EL (cell line): ENCODE data around the gene TMEM72.

Source experiments
- DNase-seq: peaks from one replicate; pipeline ENCODE4 v3.0.0-alpha.2; 2016

Gene TMEM72

DNA sequence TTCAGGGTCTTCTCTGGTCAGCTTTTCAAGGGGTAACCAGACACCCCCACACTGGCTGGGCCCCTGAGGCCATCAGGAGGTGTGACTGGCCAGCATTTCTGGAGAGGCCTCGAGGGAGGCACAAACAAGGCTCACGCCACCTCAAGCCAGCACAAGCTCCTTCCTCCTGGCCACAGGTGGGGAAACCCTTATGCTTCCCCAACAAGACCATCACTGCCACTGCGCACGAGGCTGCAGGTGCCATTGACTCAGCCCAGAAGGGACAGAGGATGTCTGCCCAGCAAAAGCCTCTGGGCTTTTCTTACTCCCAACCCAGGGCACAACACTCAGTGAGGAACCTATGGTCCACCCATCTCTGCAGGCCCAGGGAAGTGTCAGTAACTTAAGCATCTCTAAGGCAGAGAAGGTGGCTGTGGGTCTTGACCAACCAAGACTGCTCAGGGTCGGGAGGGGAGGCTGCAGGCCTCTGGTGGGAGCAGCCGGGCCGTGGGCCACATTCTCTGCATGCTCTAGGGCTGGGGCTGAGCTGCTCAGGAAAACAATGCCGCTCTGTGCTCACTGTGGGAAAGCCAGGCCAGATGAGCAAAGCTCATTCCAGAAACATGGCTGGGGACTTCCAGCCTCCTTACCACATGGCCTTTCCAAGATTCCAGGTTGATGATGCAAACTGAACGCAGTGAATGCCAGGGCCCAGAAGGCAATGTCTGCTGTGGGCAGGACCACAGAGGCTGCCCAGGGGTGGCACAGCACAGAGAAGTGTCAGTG is 24.2 kb downstream of the TMEM72 start:
- peak; percentile 91 for DNase-seq

DNA sequence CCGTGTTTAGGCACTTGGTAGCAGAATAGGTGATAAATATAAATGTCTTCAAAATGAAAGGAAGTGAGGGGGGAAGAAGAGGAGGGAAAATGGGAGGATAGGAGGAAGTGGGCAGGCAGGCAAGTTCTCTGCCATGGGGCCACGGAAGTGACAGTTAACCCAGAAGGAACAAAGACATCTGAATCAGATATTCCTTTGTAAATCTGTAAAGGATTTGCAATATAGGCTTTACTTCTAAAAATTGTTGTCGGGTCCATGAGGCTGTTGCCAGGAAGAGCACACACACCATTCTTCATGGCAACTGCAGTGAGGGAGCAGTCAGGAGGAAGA is 24.8 kb downstream of the TMEM72 start:
- no peak for DNase-seq

DNA sequence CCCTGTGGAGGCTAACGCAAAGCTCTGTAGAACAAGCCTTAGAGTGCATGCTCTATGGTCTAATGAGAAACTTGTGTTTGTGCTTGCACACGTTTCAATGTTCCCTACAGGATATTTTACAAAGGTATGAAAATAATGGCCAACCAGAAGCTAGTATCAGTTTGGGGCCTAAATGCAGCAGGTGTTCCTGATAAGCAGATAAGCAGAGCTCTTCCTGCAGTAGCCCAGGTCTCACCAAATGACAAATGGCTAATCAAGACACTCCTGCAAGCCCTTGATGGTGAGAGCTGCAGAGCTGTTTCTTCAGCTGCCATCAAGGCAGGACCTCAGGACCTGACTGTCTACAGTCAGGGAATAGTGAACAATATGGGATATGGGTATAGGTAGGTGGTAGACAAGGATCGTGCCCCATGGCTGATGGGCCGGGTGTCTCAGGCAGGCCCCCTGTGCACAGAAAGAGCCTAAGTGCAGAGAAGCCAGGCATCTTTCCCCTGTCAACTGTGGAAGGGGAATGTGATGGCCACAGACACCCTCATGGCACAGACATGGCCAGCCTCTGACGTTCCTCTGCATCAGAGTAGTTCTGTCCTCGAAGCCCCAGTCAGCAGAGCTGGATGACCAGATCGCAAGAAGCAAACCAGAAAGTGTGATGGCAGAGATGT is 25.3 kb downstream of the TMEM72 start:
- no peak for DNase-seq

DNA sequence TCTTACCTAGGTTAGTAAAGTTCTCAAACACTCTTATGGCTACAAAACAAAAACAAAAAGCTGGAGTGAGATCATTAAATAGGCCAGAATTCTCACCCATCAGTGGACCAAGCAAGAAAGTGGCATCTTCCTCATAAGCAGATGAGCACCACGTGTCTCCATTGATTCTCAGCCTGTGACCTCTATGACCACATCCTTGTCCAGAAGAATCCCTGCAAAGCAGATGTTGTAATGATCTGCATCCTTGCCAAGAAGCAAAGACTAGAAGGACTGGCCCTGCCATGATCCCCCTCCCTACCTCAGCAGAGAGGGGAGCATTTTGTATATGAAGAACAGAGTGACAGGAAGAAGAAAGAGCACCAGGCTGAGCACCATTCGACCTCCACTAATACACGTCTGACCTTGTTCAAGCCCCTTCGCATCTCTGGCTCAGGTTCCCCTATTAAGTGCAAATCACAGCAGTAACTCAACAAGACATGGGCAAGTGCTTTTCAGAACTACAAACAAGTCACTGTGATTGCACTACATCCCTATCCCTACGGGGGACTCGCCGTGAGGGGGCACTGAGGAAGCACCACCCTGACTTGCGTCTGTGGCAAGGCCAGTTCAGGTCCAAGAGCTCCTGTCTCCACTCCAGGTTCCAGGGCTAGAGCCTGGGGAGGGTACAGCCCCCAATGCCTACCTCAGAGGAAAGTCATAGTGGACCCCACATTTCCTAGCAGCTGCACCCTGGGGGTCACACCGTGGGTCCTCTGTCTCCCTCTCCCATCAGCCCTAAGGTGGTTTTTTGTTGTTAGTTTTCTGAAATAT is 26.3 kb downstream of the TMEM72 start:
- peak; percentile 54 for DNase-seq

DNA sequence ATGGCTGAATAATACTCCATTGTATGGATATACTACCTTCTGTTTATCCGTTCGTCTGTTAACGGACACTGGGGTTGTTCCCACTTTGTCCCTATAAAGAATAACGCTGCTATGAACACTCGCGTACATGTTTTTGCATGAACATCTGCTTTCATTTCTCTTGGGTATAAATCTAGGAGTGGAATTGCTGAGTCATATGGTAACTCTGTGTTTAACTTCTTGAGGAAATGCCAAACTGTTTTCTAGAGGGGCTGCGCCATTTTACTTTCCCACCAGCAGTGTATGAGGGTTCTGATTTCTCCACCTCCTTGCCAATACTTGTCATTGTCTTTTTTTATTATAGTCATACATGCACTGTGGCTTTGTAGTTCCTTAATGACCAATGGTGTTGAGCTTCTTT is 27.8 kb downstream of the TMEM72 start:
- DNase-seq: no peak

DNA sequence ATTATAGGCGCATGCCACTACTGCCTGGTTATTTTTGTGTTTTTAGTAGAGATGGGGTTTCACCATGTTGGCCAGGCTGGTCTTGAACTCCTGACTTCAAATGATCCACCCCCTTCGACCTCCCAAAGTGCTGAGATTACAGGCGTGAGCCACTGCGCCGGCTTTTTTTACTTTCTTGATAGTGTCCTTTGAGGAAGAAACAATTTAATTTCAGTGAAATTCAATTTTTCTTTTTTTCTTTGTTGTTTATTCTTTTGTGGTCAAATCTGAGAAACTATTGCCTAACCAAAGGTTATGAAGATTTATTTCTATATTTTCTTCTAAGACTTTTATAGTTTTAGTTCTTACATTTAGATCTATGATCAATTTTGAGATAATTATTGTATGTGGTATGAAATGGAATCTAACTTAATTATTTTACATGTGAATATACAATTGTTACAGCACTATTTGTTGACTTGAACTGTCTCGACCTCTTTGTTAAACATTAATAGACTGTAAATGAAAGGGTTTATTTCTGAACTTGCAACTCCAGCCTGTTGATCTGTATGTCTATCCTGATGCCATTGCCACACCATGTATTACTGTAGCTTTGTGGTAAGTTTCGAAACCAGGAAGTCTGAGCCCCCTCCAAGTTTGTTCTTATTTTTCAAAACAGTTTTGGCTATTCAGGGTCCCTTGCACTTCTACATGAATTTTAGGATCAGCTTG is 28.7 kb downstream of the TMEM72 start:
- DNase-seq: no peak

DNA sequence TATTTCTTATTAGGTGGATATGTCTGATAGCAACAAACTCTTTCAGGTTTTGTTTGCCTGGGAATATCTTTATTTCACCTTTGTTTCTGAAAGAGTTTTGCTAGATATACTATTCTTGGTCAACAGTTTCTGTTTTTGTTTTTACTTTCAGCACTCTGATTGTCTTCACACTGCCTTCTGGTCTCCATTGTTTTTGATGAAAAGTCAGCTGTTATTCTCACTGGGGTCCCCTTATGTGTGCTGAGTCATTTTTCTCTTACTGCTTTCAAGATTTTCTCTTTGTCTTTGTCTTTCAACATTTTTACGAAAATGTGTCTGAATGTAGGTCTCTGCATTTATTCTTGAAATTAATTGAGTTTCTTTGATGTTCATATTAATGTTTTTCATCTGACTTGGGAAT is 33.2 kb downstream of the TMEM72 start:
- DNase-seq: no peak

DNA sequence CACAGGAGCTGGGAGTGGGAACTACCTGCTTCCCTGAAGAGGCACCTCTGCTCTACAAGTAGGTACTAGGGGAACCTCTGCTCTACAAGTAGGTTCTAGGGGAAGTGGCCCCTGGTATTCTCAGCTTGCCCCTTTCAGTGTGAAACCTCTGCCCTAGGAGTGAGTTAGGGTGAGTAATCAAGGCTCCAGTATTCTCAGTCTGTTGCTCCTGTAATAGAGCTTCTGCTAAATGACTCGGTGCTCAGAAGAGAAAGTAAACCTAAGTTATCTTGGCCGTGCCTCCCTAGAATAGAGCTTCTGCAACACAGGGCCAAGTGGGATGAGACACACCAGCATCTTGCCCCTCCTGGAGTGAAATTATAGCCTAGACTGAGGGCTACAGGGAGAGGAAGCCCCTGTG is 35.1 kb downstream of the TMEM72 start:
- peak; percentile 19 for DNase-seq

DNA sequence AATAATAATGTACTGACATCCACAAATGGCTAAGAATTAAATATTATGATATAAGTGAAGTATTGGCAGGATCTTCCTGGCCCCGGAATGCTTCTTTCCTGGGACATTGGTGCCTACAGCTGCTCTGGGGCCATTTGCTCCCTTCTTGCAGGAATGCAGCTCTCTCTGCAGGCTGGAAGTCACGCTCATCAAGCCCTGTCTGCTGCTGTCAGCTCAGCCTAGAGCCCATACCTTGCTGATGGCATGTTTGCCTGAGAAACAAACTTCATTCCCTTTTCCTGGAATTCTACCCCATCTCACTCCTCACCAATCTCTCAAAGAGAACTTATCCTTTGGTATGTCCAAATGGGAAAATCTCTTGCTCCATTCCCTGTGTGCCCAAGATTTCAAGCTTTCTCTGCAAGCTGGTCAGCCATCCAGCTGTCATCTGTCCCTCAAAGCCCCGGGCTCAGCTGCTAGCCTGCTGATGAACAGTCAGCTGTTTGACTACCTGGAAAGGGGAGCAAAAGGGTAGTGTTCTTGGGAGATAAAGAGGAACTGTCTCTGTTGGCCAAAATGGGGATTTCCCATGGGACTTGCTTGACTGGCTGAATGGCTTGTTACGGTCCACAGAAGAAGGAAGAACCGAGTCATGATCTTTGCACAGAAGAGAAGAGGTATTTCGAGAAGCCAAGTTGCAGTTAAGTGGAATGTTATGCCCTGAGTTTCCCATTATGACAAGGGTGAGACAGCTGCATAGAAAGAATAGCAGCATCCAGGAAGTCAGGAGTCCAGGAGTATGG is 36.4 kb downstream of the TMEM72 start:
- no peak for DNase-seq

DNA sequence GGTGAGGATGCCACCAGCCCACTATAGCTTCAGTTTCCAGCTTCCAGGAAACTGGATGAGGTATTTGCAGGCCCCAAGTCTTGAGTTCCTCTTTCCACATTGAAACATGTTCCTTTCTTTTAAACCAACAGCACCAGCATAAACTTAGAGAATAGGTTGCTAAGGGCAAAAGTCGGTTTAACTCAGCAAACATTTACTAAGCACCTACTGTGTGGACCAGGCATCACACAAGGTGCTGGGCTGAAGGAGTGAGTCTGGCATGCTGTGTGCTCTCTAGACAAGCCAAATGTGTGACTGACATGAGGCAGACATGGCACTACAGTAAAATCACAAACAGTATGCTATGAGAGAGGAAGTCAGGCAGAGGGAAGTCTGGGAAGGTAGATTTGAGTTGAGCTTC is 37.5 kb downstream of the TMEM72 start:
- DNase-seq: no peak

DNA sequence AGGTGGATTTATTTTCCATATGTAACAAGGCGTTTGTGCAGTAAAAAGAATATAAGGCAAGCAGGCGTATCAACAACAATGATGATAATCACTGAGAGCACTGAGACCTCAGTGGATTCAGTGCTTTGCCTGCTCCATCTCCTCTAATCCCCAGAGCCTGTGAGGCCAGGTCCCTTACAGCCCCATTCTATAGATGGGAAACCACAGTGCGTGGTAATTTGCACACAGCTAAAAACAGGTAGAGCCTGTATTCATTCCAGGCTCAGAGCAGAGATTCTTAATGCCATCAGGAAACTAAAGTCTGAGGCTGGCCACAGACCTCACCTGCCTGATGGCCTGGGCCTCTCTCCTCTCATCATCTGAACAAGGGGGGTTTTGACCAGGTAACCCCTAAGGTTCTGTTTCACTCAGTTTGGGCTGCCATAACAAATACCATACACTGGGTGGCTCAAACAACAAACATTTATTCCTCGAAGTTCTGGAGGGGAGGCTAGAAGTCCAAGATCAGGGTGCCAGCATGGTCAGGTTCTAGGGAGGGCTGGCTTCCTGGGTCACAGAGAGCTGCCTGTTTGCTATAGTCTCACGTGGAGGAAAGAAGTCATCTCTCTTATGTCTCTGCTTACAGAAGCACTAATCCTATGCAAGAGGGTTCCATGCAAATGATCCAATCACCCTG is 38.1 kb downstream of the TMEM72 start:
- DNase-seq: no peak

DNA sequence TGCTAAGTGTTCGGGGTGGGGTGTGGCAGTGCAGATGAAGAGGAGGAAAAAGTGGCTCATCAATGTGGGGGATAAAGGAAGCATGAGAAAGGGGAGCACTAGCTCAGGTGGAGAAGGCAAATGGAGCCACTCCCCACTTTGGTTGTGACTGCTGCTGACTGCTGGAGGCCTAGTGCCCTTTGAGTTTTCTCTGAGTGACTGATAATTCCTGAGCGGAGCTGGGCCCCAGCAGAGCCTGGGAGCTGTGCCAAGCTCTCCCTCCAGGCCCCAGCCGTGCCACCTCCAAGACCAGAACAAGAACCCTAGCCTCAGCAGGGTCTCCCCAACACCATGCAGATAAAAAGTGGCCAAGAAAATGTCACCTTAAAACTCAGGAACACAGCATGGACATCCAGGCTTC is 38.8 kb downstream of the TMEM72 start:
- no peak for DNase-seq

DNA sequence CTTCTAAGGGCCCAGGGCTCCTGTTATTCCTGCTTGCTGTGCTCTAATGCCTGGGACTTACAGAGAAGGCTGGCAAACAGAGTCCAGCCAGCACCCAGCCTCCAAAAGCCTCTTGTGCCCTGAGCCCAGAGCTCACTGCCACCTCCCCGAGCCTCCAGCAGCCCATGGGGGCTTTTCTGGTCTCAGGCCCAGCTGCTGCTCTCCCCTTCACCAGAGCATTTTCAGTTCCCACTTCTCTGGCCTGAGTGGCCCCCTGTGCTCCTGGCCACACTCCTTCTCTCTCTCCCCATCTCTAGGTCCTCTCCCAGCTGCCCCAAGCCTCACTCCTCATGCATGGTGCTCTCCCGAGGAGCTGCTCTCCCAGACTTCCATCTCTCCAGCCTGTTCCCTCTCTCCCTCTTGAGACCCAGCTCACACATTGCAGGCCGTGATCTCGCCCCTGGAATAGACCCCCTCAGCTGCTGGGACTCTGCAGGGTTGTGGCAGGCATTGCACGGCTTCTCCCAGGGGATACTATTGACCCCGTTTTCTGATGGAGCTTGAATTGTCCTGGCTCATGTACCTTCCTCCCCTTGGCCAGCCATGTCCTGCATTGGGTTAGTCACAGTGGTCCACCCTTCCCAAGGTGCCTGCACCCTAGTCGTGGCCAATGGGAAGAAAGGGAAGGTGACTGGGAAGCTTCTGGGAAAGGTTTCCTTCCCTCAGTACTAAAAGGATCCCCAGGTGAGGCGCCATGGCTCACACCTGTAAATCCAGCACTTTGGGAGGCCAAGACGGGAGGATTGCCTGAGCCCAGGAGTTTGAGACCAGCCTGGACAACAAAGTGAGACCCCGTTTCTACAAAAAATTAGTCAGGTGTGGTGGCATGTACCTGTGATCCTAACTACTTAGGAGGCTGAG is 39.4 kb downstream of the TMEM72 start:
- DNase-seq: no peak

DNA sequence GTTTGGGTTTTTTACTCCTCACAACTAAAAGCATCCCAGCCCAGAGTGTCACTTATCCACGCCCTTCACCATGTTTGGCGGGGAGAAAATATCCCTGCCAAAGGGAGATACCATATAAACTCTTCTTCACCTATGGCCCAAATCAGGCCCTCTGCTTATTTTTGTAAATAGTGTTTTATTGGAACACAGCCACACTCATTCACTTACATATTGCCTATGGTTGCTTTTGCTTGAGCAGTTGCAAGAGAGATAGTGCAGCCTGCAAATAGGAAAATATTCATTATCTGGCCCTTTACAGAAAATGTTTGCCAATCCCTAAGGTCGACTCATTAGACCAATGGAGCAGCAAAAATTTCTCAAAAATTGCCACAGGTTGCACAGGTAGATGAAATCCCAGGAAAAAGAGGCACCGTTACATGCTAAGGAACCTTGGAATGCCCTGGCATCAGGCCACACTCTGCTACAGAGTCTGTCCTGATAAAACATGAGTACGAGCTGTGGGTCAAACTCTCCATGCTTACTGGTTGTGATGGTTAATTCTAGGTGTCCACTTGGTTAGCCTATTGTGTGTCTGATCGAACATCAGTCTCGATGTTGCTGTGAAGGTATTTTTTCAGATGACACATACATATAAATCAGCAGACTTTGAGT is 40.6 kb downstream of the TMEM72 start:
- DNase-seq: no peak

DNA sequence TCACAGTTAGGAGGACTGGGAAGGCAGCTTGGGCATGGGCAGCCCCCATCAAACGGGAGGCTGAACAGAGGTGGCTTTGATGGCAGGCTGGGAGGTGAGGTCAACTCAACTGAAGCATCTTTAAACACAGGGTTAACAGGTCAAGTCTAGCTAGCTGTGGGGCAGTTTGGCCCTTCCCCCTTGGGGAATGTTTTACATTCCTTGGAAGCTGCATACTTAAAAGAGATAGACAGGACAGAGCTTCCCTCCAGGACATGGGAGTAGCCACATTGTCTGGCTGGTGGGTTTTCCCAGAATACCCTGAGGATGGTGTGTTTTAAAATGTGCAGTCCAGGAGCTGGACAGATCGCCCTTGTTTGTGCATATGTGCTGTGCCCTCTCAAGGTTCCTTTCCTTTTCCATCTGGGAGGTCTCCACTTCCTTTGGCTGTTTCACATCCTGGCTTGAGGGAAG is 41.7 kb downstream of the TMEM72 start:
- peak; percentile 53 for DNase-seq

DNA sequence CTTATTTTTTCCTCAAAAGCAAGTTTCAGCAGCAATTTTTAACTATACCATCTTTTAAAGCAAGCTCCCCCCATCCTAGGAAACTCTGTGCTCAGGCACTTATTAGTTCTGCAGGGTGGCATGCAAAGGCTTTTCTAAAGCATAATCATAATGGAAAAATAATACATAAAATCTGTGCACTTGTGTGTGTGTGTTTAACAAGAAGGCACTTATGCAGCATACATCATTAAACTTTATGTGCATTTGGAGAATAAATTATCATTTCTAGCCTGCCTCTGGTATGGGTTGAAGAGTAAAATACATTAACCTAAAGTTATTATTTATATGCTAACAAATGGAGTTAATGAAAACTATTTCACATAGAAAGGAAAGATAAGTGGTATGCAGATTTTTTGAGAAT is 42.9 kb downstream of the TMEM72 start:
- DNase-seq: no peak

DNA sequence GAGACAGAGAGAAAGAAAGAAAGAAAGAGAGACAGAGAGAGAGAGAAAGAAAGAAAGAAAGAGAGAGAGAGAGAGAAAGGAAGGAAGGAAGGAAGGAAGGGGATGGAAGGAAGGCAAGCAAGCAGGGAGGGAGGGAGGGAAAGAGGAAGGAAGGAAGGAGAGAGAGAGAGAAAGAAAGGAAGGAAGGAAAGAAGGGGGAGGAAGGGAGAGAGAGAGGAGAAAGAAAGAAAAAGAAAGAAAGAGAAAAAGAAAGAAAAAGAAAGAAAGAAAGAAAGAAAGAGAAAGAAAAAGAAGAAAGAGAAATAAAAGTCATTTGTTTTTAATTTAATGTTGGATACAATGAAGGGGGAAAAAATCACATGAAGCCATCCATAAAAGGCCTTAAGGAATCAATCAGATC is 43.8 kb downstream of the TMEM72 start:
- no peak for DNase-seq

DNA sequence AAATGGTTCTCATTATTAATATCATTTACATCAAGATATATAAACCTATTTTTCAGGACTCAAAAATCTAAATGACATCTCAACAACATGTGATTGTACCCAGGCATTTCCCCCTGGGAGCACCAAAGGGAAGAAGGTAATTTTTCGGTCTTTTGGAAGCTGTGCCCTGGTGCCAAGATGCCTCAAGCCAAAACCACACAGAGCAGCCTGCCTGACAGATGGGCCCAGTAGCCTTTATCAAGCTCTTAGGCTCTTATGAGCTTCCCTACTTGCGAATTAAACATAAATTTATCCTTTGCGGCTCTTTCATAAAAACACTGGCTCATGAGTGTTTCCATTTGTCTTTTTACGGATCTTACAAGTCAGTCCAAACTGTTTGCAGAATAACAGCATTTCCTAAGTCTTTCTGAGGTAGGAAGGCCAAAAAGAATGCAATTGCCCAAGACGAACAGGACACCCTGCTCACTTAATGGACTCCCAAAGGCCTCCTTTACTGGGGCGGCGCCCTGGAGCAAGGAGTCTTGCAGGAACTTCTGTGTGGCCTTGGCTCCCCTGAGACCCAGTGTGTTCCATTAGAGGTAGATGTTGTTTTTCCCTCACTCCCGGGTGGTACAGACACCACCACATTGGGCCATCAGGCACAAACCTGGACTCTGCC is 44.4 kb downstream of the TMEM72 start:
- DNase-seq: no peak

DNA sequence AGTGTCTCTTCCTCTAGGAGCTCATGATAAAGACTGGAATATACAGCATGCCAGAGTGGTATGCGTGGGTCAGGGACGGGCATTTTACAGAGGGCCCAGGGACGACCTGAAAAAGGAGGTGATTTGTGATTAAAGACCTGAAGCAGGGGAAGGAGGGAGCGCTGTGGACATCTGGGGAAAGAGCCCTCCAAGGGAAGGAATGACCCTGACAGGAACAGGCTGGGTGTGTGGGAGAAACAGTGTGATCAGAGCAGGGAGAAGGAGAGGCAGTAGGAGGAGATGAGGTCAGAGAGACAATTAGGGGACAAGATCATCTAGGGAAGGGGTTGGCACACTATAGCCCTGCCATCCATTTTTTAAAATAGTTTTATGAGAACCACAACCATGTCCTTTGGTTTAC is 45.1 kb downstream of the TMEM72 start:
- DNase-seq: no peak
